ENCODE results near the gene GOSR2. TPM values are rescaled to one million over a fixed set of nuclear protein-coding genes. Genes with fewer than 3 reads are reported as not detected.

Gene GOSR2
- total RNA-seq, 3 donors from 2014 or later, result 41.0 to 57.7 (median 50.9) TPM

DNA sequence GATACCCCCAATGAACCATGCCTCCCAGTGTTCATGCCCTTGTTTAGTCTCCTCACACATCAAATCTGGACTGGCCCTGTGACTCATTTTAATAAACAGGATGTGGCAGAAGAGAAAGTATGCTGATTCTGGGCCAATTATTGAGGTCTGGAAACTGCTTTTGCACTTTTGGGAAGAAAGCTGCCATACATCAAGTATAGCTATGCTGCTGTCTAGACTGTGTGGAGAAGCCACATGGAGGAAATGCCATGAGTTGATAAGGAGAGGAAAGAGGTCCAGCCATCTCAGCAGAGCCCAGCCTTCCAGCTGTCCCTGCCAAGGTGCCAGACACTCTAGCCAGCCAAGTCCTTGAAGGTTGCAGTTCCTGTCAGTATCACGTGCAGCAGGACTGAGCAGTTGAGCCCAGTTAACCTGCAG, 39.4 kb downstream of the GOSR2 start:
- Histone ChIP-seq H3K27me3 (no peaks in the 10 kb centered on the region), H3K4me1 (no peaks in the 10 kb centered on the region), H3K9me3 (no peaks in the 10 kb centered on the region), H3K36me3 (no peaks in the 10 kb centered on the region), H3K27ac (no peak overlapping the region), H3K4me3 (no peak overlapping the region)
- DNase-seq (ENCODE audit: low spot score in 2 of 2), result no peak
- intact Hi-C loops (cut with DNase I; ENCODE audit: low total_unique reads), result no loop called here
- TF ChIP-seq POLR2A (IDR thresholded peaks at IDR 0.05), result no peak
- TF ChIP-seq, protein P1, sequence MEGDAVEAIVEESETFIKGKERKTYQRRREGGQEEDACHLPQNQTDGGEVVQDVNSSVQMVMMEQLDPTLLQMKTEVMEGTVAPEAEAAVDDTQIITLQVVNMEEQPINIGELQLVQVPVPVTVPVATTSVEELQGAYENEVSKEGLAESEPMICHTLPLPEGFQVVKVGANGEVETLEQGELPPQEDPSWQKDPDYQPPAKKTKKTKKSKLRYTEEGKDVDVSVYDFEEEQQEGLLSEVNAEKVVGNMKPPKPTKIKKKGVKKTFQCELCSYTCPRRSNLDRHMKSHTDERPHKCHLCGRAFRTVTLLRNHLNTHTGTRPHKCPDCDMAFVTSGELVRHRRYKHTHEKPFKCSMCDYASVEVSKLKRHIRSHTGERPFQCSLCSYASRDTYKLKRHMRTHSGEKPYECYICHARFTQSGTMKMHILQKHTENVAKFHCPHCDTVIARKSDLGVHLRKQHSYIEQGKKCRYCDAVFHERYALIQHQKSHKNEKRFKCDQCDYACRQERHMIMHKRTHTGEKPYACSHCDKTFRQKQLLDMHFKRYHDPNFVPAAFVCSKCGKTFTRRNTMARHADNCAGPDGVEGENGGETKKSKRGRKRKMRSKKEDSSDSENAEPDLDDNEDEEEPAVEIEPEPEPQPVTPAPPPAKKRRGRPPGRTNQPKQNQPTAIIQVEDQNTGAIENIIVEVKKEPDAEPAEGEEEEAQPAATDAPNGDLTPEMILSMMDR (IDR thresholded peaks at IDR 0.05), result no peak
- no peak for TF ChIP-seq POLR2AphosphoS5 (IDR thresholded peaks at IDR 0.05)

DNA sequence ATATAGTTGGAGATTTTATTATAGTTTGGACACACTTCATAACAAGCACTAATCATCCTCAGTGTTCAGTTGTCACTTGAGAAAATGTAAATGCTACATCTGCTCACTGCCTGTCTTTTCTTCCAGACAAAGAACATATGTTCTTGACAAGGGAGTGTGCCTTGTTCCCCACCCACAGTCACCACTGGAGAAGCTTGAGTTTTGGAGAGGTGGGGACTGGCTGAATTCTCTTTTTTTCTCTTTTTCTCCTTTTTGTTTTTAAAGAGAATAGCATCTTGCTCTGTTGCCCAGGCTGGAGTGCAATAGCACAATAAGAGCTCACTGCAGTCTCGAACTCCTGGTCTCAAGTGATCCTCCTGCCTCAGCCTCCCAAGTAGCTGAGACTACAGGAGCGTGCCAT, 40.6 kb downstream of the GOSR2 start:
- Histone ChIP-seq H3K27me3 (no peaks in the 10 kb centered on the region), H3K4me3 (no peak overlapping the region), H3K36me3 (no peaks in the 10 kb centered on the region), H3K27ac (no peak overlapping the region), H3K9me3 (no peaks in the 10 kb centered on the region), H3K4me1 (no peaks in the 10 kb centered on the region)
- intact Hi-C loops (cut with DNase I; ENCODE audit: low total_unique reads), result no loop called here
- TF ChIP-seq, protein P1 (IDR thresholded peaks at IDR 0.05), result no peak
- no peak for TF ChIP-seq POLR2A (IDR thresholded peaks at IDR 0.05)
- TF ChIP-seq POLR2AphosphoS5 (IDR thresholded peaks at IDR 0.05), result no peak
- no peak for DNase-seq (ENCODE audit: low spot score in 2 of 2)

DNA sequence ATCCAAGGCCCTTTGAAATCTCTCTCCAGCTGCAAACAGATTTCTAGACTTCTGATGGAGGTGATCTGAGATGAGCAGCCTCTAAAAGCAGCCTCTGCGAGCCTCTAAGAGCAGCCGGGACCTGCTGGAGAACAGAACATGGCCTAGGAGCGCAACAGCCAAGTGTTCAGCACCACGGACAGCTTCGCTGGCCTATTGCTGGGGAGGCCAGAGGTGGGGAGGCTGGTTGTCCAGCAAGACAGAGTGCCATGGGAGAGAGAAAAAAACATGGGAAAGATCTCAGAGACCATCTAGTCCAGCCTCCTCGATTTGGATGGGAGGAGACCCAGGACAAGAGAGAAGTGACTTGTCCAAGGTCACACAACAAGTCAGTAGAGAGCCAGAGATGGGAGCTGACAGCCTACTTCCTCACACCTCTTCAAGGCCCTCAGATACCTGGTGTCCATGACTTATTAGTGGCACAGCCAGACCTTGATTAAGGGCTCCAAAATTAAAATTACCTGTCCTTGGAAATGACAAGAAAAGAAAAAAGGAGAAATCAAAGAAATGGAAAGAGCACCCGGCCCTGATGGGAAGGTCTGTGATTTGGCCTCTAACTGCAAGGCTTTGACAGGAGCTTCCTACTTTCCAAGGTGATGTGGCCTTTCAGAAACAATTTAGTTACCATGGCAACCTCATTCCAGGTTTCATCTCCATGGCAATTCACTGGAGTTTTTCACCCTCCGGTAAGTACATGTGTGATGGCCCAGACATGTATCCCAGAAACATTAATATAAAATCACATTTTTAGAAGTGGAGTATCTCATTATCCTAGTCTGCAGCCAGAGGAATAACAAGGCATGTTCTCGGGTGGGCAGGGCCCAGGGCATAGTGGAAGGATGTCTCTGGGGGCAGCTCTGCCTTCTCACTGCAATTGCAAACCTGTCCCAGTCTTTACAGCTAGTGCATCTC, 41.6 kb downstream of the GOSR2 start:
- no peak overlapping the region for H3K27ac ChIP-seq
- no peaks in the 10 kb centered on the region for H3K4me1 ChIP-seq
- H3K36me3 ChIP-seq, result no peaks in the 10 kb centered on the region
- DNase-seq (ENCODE audit: low spot score in 2 of 2), result no peak
- intact Hi-C loops (cut with DNase I; ENCODE audit: low total_unique reads), result no loop called here
- TF ChIP-seq POLR2AphosphoS5 (IDR thresholded peaks at IDR 0.05) (no peak), POLR2A (IDR thresholded peaks at IDR 0.05) (no peak)
- TF ChIP-seq, protein P1 (IDR thresholded peaks at IDR 0.05), result no peak
- H3K9me3 ChIP-seq, result no peaks in the 10 kb centered on the region
- no peak overlapping the region for H3K4me3 ChIP-seq
- no peaks in the 10 kb centered on the region for H3K27me3 ChIP-seq

DNA sequence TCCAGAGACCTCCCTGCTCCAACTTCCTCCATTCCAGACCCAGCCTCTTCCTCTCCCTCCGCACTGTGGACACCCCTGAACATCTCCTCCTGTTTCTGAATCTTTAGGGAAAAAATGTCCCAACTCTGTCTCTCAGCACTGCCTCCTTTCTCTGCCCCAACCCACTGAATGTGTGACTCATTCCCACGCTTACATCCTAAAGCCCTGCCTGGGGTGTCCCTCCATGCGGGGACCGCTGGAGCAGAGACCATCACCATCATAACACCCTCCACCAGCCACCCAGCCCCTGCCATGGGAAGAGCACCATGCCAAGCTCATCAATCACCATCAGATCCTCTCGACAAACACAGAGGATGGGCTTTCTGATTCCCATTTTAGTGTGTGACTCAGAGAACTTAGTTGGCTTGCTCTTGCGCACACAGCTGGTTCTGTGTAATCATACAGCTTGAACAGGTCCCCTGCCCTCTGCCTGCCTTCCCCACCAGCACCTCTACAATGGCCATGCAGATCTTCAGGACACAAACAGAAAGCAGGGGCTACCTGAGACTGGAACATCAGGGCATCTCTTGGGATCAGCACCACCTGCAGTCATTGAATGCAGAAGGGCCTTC, 45.4 kb downstream of the GOSR2 start:
- H3K4me1 ChIP-seq, result peaks cover 0 to 6% of the 10 kb centered on the region in 2 donors
- H3K9me3 ChIP-seq, result no peaks in the 10 kb centered on the region
- TF ChIP-seq POLR2AphosphoS5 (IDR thresholded peaks at IDR 0.05), result no peak
- TF ChIP-seq, protein P1 (IDR thresholded peaks at IDR 0.05), result no peak
- no peak for TF ChIP-seq POLR2A (IDR thresholded peaks at IDR 0.05)
- H3K36me3 ChIP-seq, result no peaks in the 10 kb centered on the region
- H3K4me3 ChIP-seq, result no peak overlapping the region
- intact Hi-C loops (cut with DNase I; ENCODE audit: low total_unique reads), result no loop called here
- no peak for DNase-seq (ENCODE audit: low spot score in 2 of 2)
- H3K27ac ChIP-seq, result no peak overlapping the region
- H3K27me3 ChIP-seq, result no peaks in the 10 kb centered on the region

GRCh38 chr17:46968896-46969295, 45.9 kb downstream of the GOSR2 start:
- Histone ChIP-seq H3K27me3 (no peaks in the 10 kb centered on the region), H3K9me3 (no peaks in the 10 kb centered on the region), H3K4me3 (no peak overlapping the region), H3K36me3 (no peaks in the 10 kb centered on the region), H3K4me1 (peaks cover 0 to 6% of the 10 kb centered on the region in 2 donors), H3K27ac (no peak overlapping the region)
- intact Hi-C loops (cut with DNase I; ENCODE audit: low total_unique reads), result no loop called here
- no peak for TF ChIP-seq POLR2AphosphoS5 (IDR thresholded peaks at IDR 0.05)
- TF ChIP-seq POLR2A (IDR thresholded peaks at IDR 0.05), result no peak
- TF ChIP-seq, protein P1 (IDR thresholded peaks at IDR 0.05), result no peak
- DNase-seq (ENCODE audit: low spot score in 2 of 2), result no peak

All from breast epithelium (tissue), 4 donors.